Body of pancreas (tissue), 4 donors: ENCODE results near the gene ITPR2. TPM values are rescaled to one million over a fixed set of nuclear protein-coding genes. Genes with fewer than 3 reads are reported as not detected.

Experiments used
- ATAC-seq: fragments of 150-250 bp; one replicate; pipeline ENCODE4 v1.9.1; 2016
- DNase-seq, 4 donors: peaks; one replicate each; pipeline ENCODE4 v3.0.0-alpha.2; 2019
- H3K27ac ChIP-seq, 4 donors: fragments of 200-600 bp; sonication (generic); 1 replicate in 3 of 4; 2 replicates in 1 of 4; pipeline versions ENCODE4 v1.5.1 to v1.6.1; 2016 to 2019; ENCODE audit warnings: mild to moderate bottlenecking in 1 of 4, mixed read lengths in 1 of 4, moderate library complexity in 1 of 4
- H3K27me3 ChIP-seq, 2 donors: fragments of 200-600 bp; sonication (generic); one replicate each; pipeline ENCODE4 v1.6.0; 2016; ENCODE audit warnings: mild to moderate bottlenecking in 1 of 2
- H3K36me3 ChIP-seq, 2 donors: fragments of 200-600 bp; sonication (generic); replicated peaks in 1 of 2; 2 replicates each; pipeline ENCODE4 v1.5.1; 2016; ENCODE audit warnings: low read depth in 2 of 2; ENCODE audit not compliant: insufficient read depth in 1 of 2
- H3K4me1 ChIP-seq: fragments of 200-600 bp; sonication (generic); one replicate; pipeline ENCODE4 v1.6.0; 2016
- H3K4me3 ChIP-seq, 2 donors: fragments of 200-600 bp; sonication (generic); 1 replicate in 1 of 2; 2 replicates in 1 of 2; pipeline ENCODE4 v1.5.1; 2016 to 2019
- H3K9me3 ChIP-seq, 3 donors: fragments of 200-600 bp; sonication (generic); 1 replicate in 2 of 3; 2 replicates in 1 of 3; pipeline ENCODE4 v1.5.1; 2016
- CTCF ChIP-seq, 7 experiments: fragments of 450-650 bp in 4 of 7; fragments of 200-600 bp in 3 of 7; sonication (generic) in 3 of 7; IDR thresholded peaks; one replicate each; pipeline ENCODE4 v1.5.1; 2016 to 2019; ENCODE audit warnings: antibody characterized with exemption in 7 of 7
- POLR2A ChIP-seq, 3 donors: fragments of 450-650 bp; IDR thresholded peaks; one replicate each; pipeline ENCODE4 v1.6.1; 2016; ENCODE audit warnings: antibody characterized with exemption in 3 of 3, mild to moderate bottlenecking in 2 of 3
- WGBS, 2 donors: methylation state at CpG; one replicate each; pipeline ENCODE4 v1.1.5; 2017; 5-methylcytosine and 5-hydroxymethylcytosine counted together
- intact Hi-C: fragments of 100-400 bp; cut with DNase I; formaldehyde crosslinking; loops from one replicate; pipeline ENCODE4 v1.15.1; 2023
- total RNA-seq, 2 donors: library from RNA; depleted of rRNA; stranded (reverse); fragments of >200 nt; gene quantifications; one replicate each; pipeline ENCODE4 v1.1.0, GENCODE V29; 2016

Gene ITPR2
- total RNA-seq, 2 donors from 2014 or later = 37.4 to 92.9 TPM

GRCh38 chr12:26428420-26428819 lies 404.6 kb downstream of the ITPR2 start:
- intact Hi-C loops = no loop called here
- ATAC-seq (no peak), DNase-seq (no peak)
- H3K27ac ChIP-seq = no peak overlapping the region
- H3K9me3 ChIP-seq = no peaks in the 10 kb centered on the region
- no peaks in the 10 kb centered on the region for H3K36me3 ChIP-seq
- 88 to 91% methylated on average over 2 of the region's 2 CpGs for WGBS, 2 donors
- no peaks in the 10 kb centered on the region for H3K27me3 ChIP-seq
- TF ChIP-seq POLR2A (IDR thresholded peaks at IDR 0.05) (no peak), CTCF (IDR thresholded peaks at IDR 0.05) (no peak)
- H3K4me3 ChIP-seq = no peak overlapping the region
- H3K4me1 ChIP-seq = no peaks in the 10 kb centered on the region

- no peaks in the 10 kb centered on the region for H3K9me3 ChIP-seq
- DNase-seq (no peak), ATAC-seq (no peak)
- no peak overlapping the region for H3K4me3 ChIP-seq
- intact Hi-C loops = no loop called here
- no peaks in the 10 kb centered on the region for H3K36me3 ChIP-seq
- WGBS, 2 donors = 84 to 85% methylated on average over 1 of the region's 1 CpG
- no peaks in the 10 kb centered on the region for H3K27me3 ChIP-seq
- TF ChIP-seq CTCF (IDR thresholded peaks at IDR 0.05) = no peak
- TF ChIP-seq POLR2A (IDR thresholded peaks at IDR 0.05) = no peak
- H3K27ac ChIP-seq = no peak overlapping the region
- no peaks in the 10 kb centered on the region for H3K4me1 ChIP-seq
Observed at GRCh38 chr12:26426652-26427051, 406.3 kb downstream of the ITPR2 start.

GRCh38 chr12:26425587-26426260 lies 407.3 kb downstream of the ITPR2 start:
- Histone ChIP-seq H3K4me1 (no peaks in the 10 kb centered on the region), H3K9me3 (no peaks in the 10 kb centered on the region), H3K36me3 (no peaks in the 10 kb centered on the region), H3K4me3 (no peak overlapping the region), H3K27ac (no peak overlapping the region), H3K27me3 (no peaks in the 10 kb centered on the region)
- TF ChIP-seq POLR2A (IDR thresholded peaks at IDR 0.05) (no peak), CTCF (IDR thresholded peaks at IDR 0.05) (no peak)
- DNase-seq (no peak), ATAC-seq (no peak)
- 85 to 88% methylated on average over 6 of the region's 6 CpGs for whole genome bisulfite sequencing, 2 donors
- intact Hi-C loops = no loop called here

DNA sequence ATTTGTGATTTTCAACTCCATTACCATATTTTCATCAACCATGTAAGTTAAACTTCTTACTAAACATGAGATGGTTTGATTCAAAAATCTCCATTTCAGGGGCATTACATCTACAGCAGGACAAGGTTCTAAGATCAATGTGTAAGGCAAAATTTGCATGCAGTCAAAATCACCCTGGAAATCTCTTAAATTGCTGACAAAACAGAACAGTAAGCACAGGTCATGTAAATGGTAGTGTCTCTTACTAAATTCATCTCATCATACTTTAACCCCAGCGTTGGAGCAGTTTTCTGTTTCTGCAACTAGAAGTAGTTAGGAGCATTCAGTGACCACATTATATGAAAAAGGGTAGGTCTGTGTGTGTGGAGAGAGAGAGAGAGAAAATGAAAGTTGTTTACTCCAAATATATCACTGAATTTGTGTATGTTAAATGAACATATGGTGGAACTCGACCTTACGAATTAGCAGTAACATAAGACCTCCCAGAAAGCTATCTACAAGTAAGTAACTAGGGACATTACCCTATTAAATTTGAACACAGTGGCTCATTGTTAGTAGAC lies 410.1 kb downstream of the ITPR2 start:
- Histone ChIP-seq H3K27ac (no peak overlapping the region), H3K9me3 (no peaks in the 10 kb centered on the region), H3K4me1 (no peaks in the 10 kb centered on the region), H3K36me3 (no peaks in the 10 kb centered on the region), H3K4me3 (no peak overlapping the region), H3K27me3 (no peaks in the 10 kb centered on the region)
- no peak for ATAC-seq
- TF ChIP-seq POLR2A (IDR thresholded peaks at IDR 0.05) = no peak
- intact Hi-C loops = no loop called here
- 80 to 87% methylated on average over 3 of the region's 3 CpGs for WGBS, 2 donors
- no peak for DNase-seq

DNA sequence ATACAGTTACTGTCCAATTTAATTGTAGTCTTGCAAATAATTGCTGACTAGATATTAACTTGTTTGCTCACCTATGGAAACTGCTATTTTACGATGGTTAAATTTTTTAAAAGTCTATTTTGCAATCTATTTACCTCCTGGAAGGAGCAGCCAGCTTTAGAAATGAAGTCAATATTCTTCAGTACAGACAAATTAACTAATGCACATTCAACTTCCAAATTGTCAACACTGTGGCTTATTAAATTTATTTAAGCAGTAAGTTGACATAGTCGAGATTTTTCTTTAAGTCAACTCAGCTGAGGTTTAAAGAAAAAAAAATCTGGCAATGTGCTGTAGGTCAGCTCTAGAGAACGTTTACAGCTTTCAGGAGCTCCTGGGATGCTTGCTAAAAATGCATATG lies 416.4 kb downstream of the ITPR2 start:
- Histone ChIP-seq H3K4me3 (no peak overlapping the region), H3K36me3 (no peaks in the 10 kb centered on the region), H3K27me3 (no peaks in the 10 kb centered on the region), H3K27ac (no peak overlapping the region), H3K4me1 (no peaks in the 10 kb centered on the region), H3K9me3 (no peaks in the 10 kb centered on the region)
- TF ChIP-seq CTCF (IDR thresholded peaks at IDR 0.05) (no peak), POLR2A (IDR thresholded peaks at IDR 0.05) (no peak)
- ATAC-seq (no peak), DNase-seq (no peak)
- intact Hi-C loops = no loop called here
- WGBS, 2 donors = 62 to 72% methylated on average over 3 of the region's 3 CpGs
